NK-92 treated with Interleukin-12 subunit alpha and Interleukin-12 subunit beta, amount 100 ng/mL, for 24 hours (cell line): ENCODE data around the gene PREX1.
"Not testable (repeated sequence)": the region's sequence is repeated elsewhere in the genome, so short reads cannot be mapped to it uniquely, and the experiment has no call there.

Source experiments
- DNase-seq: peaks from one replicate; lab custom pipeline; 2025; lab: John Stamatoyannopoulos, UW

Gene PREX1

GRCh38 chr20:48791014-48791413, 36.8 kb downstream of the PREX1 start:
- DNase-seq, result no peak

GRCh38 chr20:48790473-48791003, 37.3 kb downstream of the PREX1 start:
- DNase-seq, result no peak

- DNase-seq, result no peak
Measured at GRCh38 chr20:48789781-48790472, 37.9 kb downstream of the PREX1 start.

GRCh38 chr20:48789185-48789668, 38.6 kb downstream of the PREX1 start:
- DNase-seq, result no peak

- DNase-seq, result no peak
Measured at GRCh38 chr20:48788486-48789072, 39.2 kb downstream of the PREX1 start.

GRCh38 chr20:48787861-48788375, 39.9 kb downstream of the PREX1 start:
- no peak for DNase-seq

- no peak for DNase-seq
Measured at GRCh38 chr20:48786951-48787705, 40.7 kb downstream of the PREX1 start.

- DNase-seq, result no peak
Measured at GRCh38 chr20:48785801-48786200, 42.0 kb downstream of the PREX1 start.

GRCh38 chr20:48785256-48785655, 42.5 kb downstream of the PREX1 start:
- DNase-seq, result no peak

GRCh38 chr20:48784273-48784641, 43.5 kb downstream of the PREX1 start:
- no peak for DNase-seq

GRCh38 chr20:48783533-48784272, 44.1 kb downstream of the PREX1 start:
- no peak for DNase-seq

- no peak for DNase-seq
Measured at GRCh38 chr20:48782901-48783308, 44.9 kb downstream of the PREX1 start.

GRCh38 chr20:48782053-48782452, 45.7 kb downstream of the PREX1 start:
- DNase-seq, result no peak

- DNase-seq, result no peak
Measured at GRCh38 chr20:48781634-48782033, 46.2 kb downstream of the PREX1 start.

- no peak for DNase-seq
Measured at GRCh38 chr20:48779435-48779834, 48.4 kb downstream of the PREX1 start.

- DNase-seq, result no peak
Measured at GRCh38 chr20:48777821-48778220, 50.0 kb downstream of the PREX1 start.

GRCh38 chr20:48777005-48777404, 50.8 kb downstream of the PREX1 start:
- DNase-seq, result no peak

- DNase-seq, result no peak
Measured at GRCh38 chr20:48776306-48776705, 51.5 kb downstream of the PREX1 start.

- not testable (repeated sequence) for DNase-seq
Measured at GRCh38 chr20:48775545-48775944, 52.3 kb downstream of the PREX1 start.

GRCh38 chr20:48774696-48775095, 53.1 kb downstream of the PREX1 start:
- DNase-seq, result no peak

- DNase-seq, result no peak
Measured at GRCh38 chr20:48773837-48774418, 53.9 kb downstream of the PREX1 start.
